NCI-H2171 (cell line): Measurements from ENCODE around the gene GCNT4.
"Not testable (repeated sequence)": the region's sequence is repeated elsewhere in the genome, so short reads cannot be mapped to it uniquely, and the experiment has no call there.

Experiments used
- DNase-seq: peaks from one replicate; lab custom pipeline; 2025; lab: John Stamatoyannopoulos, UW

The GCNT4 gene

GRCh38 chr5:75052192-75053053, at the start of gene GCNT4:
Gene GCNT4, minus strand, starts transcription at chr5:75052558. Its CDS starts 22,521 bp downstream, at chr5:75030037.
- no peak for DNase-seq

- not testable (repeated sequence) for DNase-seq
Observed at GRCh38 chr5:75095956-75096355, 43.6 kb upstream of the GCNT4 start.

GRCh38 chr5:75091597-75091996, 39.2 kb upstream of the GCNT4 start:
- DNase-seq = no peak

- DNase-seq = no peak
Observed at GRCh38 chr5:75089662-75090061, 37.3 kb upstream of the GCNT4 start.

GRCh38 chr5:75089137-75089536, 36.8 kb upstream of the GCNT4 start:
- DNase-seq = no peak

- DNase-seq = no peak
Observed at GRCh38 chr5:75088648-75089047, 36.3 kb upstream of the GCNT4 start.

- DNase-seq = no peak
Observed at GRCh38 chr5:75081510-75081909, 29.2 kb upstream of the GCNT4 start.

GRCh38 chr5:75079346-75079745, 27.0 kb upstream of the GCNT4 start:
- not testable (repeated sequence) for DNase-seq

- DNase-seq = no peak
Observed at GRCh38 chr5:75078027-75078426, 25.7 kb upstream of the GCNT4 start.

- DNase-seq = no peak
Observed at GRCh38 chr5:75072061-75072460, 19.7 kb upstream of the GCNT4 start.

GRCh38 chr5:75071100-75071499, 18.7 kb upstream of the GCNT4 start:
- no peak for DNase-seq

GRCh38 chr5:75067434-75067833, 15.1 kb upstream of the GCNT4 start:
- no peak for DNase-seq

- DNase-seq = no peak
Observed at GRCh38 chr5:75062925-75063531, 10.7 kb upstream of the GCNT4 start.

- no peak for DNase-seq
Observed at GRCh38 chr5:75059912-75060545, 7.7 kb upstream of the GCNT4 start.

- no peak for DNase-seq
Observed at GRCh38 chr5:75058986-75059535, 6.7 kb upstream of the GCNT4 start.

GRCh38 chr5:75057561-75057960, 5.2 kb upstream of the GCNT4 start:
- no peak for DNase-seq

- no peak for DNase-seq
Observed at GRCh38 chr5:75055727-75056144, 3.4 kb upstream of the GCNT4 start.

- no peak for DNase-seq
Observed at GRCh38 chr5:75054134-75054930, 2.0 kb upstream of the GCNT4 start.

- no peak for DNase-seq
Observed at GRCh38 chr5:75053304-75054133, 1.2 kb upstream of the GCNT4 start.

- DNase-seq = no peak
Observed at GRCh38 chr5:75053054-75053303, 621 bp upstream of the GCNT4 start.

GRCh38 chr5:75051217-75051751, 1.1 kb downstream of the GCNT4 start:
- DNase-seq = no peak
